Effector CD8-positive, alpha-beta T cell (primary cell): ENCODE results near the gene PRKCSH.
"Not testable (repeated sequence)": the region's sequence is repeated elsewhere in the genome, so short reads cannot be mapped to it uniquely, and the experiment has no call there.

ENCODE experiments used
- DNase-seq: peaks from one replicate; lab custom pipeline; 2025; lab: John Stamatoyannopoulos, UW

Gene PRKCSH

GRCh38 chr19:11475343-11475742 is 39.9 kb downstream of the PRKCSH start:
- DNase-seq, result not testable (repeated sequence)

- no peak for DNase-seq
Observed at GRCh38 chr19:11475861-11476260, 40.4 kb downstream of the PRKCSH start.

- no peak for DNase-seq
Observed at GRCh38 chr19:11478167-11479089, 43.0 kb downstream of the PRKCSH start.

DNA sequence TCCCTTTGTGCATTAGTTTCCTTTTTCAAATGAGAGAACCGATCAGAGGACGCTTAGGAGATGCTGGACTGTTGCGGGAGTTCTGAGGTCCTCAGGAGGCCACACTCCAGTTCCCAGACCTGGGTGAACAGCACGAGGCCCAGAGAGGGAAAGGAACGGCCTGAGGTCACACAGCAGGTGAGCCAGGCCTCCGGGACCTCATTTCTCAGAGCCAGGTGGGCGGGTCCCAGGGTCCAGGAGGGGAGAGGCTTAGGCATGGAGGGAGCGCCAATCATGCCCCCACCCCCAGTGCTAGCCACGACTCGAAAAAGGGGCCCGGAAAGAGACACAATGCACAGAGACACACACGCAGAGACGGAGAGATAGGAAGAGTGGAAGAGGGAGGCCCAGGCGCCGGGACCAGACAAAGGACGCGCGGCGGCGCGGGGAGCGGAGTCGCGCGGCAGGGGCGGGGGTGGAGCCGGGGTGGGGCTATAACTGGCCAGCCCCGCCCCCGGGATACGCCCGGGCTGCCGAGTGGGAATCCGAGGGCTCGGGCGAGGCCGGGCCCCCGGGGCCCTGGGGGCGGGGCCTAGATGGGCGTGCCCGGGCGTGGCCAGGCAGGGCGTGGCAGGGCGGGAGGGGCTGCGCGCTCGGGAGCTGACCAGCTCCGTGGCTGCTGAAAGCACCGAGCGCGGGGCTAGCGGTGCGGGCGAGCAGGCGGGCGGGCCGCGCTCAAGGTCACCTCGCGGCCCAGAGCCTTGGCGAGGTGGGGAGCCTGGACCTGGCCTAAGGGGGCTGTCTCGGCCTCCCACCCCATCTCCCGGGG is 43.9 kb downstream of the PRKCSH start:
- DNase-seq, result no peak

- no peak for DNase-seq
Observed at GRCh38 chr19:11479898-11480714, 44.7 kb downstream of the PRKCSH start.

DNA sequence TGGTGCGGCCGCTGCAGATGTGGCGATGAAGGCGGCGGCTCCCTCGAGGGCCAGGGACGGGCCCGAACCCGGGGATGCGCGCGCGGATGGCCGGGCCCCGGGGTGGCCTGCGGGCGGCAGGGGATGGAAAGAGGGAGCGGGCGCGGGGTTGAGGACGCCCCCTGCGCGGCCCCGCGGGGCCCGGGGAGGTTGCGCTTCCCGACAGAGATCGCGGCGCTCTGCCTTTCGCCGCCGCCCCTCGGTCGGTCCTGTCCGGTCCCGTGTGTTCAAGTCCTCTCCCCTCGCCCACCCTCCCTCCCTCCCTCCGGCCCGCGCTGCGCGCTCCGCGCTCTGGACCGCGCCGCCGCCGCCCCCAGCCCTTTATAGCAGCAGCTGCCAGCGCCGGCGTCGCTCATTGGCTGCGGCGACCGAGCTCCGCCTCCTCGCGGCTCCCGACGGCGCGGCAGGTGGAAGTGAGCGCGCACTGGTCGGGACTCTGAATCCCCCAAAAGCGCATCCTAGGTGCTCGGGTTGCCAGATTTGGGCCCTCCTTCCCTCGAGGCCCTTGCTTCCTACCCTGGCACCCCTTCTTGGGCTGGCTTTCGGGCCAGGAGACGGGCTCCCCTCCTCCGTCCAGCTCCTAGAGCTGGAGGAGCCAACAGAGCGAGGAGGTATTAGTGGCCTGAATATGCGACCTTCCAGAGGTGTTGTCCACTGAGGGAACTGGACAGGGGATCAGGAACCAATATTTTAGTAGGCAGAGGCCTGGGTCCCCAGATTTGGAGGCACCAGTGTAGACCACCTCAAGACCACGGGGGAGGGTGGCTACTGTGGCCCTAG is 45.5 kb downstream of the PRKCSH start, which contains the start of gene ELAVL3:
TSS of gene ELAVL3 (minus strand) at position 332 of the 819 bp plus-strand sequence. CDS start 438 bp downstream, outside the sequence.
- DNase-seq, result no peak

- peak; percentile 24 for DNase-seq
Observed at GRCh38 chr19:11481534-11482383, 46.3 kb downstream of the PRKCSH start.

GRCh38 chr19:11482384-11483050 is 47.1 kb downstream of the PRKCSH start:
- peak; percentile 66 for DNase-seq

DNA sequence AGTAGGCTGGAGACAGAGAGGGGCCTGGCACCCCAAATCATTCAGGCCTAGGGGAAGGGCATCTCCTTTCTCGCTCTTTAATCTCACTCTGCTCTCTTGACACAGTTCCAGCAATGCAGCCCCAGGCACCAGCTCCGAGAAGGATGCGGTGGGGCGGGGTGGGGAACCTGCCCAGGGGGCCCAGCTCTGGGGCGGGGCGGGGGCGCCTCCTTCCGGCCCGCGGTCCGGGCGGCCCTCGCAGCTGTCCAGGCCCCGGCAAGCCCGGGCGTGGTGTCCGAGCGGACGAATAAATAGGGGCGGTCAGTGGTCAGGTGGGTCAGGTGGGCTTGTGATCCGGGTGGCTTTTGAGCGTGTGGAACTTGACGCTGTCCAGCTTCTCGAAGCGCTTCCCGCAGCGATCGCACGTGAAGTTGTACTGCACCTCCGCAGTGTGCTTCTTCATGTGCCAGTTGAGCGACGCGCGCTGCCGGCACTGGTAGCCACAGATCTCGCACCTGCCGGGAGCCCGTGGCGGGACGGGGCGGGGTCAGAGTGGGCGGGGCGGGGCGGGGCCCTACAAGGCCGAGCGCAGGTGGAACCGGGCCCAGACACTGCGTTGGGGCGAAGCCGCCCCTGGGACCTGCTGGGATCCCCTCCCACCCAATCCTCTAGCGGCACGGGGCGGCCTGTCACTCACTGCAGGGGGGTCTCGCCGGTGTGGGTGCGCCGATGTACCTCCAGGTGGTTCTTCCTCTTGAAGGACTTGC is 48.1 kb downstream of the PRKCSH start:
- DNase-seq, result no peak

- no peak for DNase-seq
Observed at GRCh38 chr19:11485245-11485837, 49.9 kb downstream of the PRKCSH start.

DNA sequence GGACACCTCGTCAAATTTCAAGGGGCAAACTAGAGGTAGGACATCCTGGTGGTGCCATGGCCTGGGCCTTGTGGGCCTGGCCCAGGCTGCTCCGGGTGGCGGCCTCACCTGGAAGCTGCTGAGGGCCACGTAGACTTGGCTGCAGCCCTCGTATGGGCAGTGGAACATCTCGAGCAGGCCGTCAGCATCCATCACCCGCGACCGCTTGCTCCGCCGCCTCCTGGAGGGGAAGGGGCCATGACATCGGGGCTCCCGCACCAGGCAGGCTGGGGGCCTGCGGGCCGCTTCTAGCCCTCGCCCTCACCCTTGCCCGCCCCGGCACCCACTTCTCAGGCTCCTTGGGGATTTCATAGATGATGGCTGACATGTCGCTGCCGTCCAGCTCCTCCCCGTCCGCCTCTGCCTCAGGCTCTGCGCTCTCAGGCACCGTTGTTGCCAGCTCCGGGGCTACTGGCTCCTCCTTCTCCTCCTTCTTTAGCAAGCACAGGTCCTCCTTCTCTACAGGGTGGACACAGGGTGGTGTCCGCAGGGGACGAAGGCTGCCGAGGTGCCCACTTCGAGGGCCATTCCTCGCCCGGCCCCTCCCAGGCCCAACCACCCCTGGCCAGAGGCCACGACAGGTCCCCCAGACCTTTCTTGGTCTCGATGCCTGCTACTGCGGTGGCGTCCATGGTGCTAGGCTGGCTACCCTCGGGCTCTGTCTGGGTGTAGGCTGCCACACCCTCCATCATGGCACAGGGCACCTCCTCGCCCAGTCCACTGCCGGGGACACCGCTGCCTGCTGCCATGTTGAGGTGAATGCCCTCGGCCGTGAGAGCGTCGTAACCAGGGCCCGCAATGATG is 51.4 kb downstream of the PRKCSH start:
- no peak for DNase-seq

- no peak for DNase-seq
Observed at GRCh38 chr19:11489378-11489777, 53.9 kb downstream of the PRKCSH start.

- DNase-seq, result no peak
Observed at GRCh38 chr19:11494634-11495285, 59.3 kb downstream of the PRKCSH start.

DNA sequence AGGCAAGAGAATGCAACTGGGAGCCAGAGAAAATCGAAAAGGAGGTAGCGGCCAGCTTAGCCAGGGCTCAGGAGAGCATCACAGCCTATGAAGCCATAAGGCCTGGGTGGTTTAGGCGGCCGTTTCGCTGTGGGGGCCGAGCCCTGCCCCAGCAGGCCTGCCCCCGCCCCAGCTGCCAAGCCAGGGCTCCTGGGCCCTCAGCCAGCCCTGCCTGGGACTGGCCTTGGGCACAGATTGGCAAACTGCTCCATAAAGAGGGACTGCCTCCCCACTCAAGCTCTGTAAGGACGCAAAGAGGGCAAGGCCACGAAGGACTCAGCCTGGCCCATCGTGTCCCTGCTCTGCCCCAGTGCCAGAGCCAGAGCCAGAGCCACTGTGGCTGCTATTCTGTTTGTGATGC is 60.0 kb downstream of the PRKCSH start:
- no peak for DNase-seq

GRCh38 chr19:11495885-11496284 is 60.5 kb downstream of the PRKCSH start:
- no peak for DNase-seq

- DNase-seq, result peak; percentile 51
Observed at GRCh38 chr19:11496391-11497163, 61.1 kb downstream of the PRKCSH start.
